Uterus (tissue), 4 donors: ENCODE measurements around the gene GLOD5. TPM values are rescaled to one million over a fixed set of nuclear protein-coding genes. Genes with fewer than 3 reads are reported as not detected.

Experiments used
- DNase-seq, 2 donors: peaks; one replicate each; pipeline ENCODE4 v3.0.0-alpha.2; 2019 to 2020
- H3K27ac ChIP-seq, 2 donors: fragments of 200-600 bp; sonication (generic); 1 replicate in 1 of 2; 2 replicates in 1 of 2; pipeline ENCODE4 v1.5.1; 2016 to 2018
- H3K27me3 ChIP-seq, 2 donors: fragments of 200-600 bp; sonication (generic); one replicate each; pipeline ENCODE4 v1.5.1; 2018 to 2019; ENCODE audit warnings: control low read depth in 1 of 2
- H3K36me3 ChIP-seq, 2 donors: fragments of 200-600 bp; sonication (generic); one replicate each; pipeline ENCODE4 v1.5.1; 2019; ENCODE audit warnings: control low read depth in 1 of 2
- H3K4me1 ChIP-seq, 2 donors: fragments of 200-600 bp; sonication (generic); one replicate each; pipeline ENCODE4 v1.5.1; 2018 to 2019; ENCODE audit warnings: control low read depth in 1 of 2
- H3K4me3 ChIP-seq, 2 donors: fragments of 200-600 bp; sonication (generic); 1 replicate in 1 of 2; 2 replicates in 1 of 2; pipeline ENCODE4 v1.5.1; 2018 to 2019; ENCODE audit warnings: mild to moderate bottlenecking in 1 of 2
- H3K9me3 ChIP-seq, 2 donors: fragments of 200-600 bp; sonication (generic); one replicate each; pipeline ENCODE4 v1.5.1; 2019; ENCODE audit warnings: control low read depth in 1 of 2
- POLR2A ChIP-seq, 2 donors: fragments of 450-650 bp; IDR thresholded peaks; one replicate each; pipeline ENCODE4 v1.6.1; 2016; ENCODE audit warnings: antibody characterized with exemption in 2 of 2, mild to moderate bottlenecking in 1 of 2, moderate library complexity in 1 of 2
- intact Hi-C: fragments of 100-400 bp; cut with DNase I; formaldehyde crosslinking; loops from one replicate; pipeline ENCODE4 v1.15.1; 2023; ENCODE audit warnings: low total_unique reads
- total RNA-seq, 4 donors: library from RNA; depleted of rRNA in 3 of 4; stranded (reverse); fragments of >200 nt in 3 of 4; gene quantifications; one replicate each; pipeline versions ENCODE4 v1.1.0 to v1.2.4, GENCODE V29; 2014 to 2023
- TF ChIP-seq, protein P1 (sequence below), 4 experiments: fragments of 200-600 bp in 2 of 4; fragments of 450-650 bp in 2 of 4; sonication (generic) in 2 of 4; IDR thresholded peaks; one replicate each; pipeline ENCODE4 v1.5.1; 2016 to 2019; ENCODE audit warnings: antibody characterized with exemption in 4 of 4, mild to moderate bottlenecking in 2 of 4, moderate library complexity in 1 of 4
- donor health status: DM: yes; HTN: yes; CAD: no.

GLOD5 gene
- total RNA-seq, 4 donors from 2014 or later: not detected

DNA sequence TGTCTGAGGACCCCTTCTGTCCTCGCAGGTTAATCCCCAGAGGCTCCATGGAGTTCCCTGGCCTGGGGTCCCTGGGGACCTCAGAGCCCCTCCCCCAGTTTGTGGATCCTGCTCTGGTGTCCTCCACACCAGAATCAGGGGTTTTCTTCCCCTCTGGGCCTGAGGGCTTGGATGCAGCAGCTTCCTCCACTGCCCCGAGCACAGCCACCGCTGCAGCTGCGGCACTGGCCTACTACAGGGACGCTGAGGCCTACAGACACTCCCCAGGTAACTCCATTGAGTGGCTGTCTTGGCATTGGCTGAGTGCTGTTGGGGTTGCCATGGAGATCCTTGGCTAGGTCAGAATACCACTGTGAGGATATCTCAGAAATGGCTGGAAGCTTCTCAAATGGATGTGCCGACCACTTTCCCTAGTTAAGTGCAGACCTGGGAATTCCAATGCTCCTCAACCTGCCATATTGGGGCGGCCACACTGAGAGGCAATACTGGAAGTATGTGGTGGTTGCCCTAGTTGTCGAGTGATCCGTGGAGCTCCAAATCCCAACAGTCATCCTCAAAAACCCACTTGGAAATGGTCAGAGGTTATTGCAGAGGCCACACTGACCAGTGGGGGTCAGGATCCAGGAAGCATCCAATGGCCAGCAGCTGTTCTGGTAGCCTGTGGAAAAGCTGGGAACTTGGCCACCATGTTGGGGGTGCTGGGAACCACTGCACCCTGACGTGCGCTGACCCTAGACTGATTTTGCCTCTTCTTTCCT, 29.7 kb downstream of the GLOD5 start:
- TF ChIP-seq, protein P1, sequence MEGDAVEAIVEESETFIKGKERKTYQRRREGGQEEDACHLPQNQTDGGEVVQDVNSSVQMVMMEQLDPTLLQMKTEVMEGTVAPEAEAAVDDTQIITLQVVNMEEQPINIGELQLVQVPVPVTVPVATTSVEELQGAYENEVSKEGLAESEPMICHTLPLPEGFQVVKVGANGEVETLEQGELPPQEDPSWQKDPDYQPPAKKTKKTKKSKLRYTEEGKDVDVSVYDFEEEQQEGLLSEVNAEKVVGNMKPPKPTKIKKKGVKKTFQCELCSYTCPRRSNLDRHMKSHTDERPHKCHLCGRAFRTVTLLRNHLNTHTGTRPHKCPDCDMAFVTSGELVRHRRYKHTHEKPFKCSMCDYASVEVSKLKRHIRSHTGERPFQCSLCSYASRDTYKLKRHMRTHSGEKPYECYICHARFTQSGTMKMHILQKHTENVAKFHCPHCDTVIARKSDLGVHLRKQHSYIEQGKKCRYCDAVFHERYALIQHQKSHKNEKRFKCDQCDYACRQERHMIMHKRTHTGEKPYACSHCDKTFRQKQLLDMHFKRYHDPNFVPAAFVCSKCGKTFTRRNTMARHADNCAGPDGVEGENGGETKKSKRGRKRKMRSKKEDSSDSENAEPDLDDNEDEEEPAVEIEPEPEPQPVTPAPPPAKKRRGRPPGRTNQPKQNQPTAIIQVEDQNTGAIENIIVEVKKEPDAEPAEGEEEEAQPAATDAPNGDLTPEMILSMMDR (IDR thresholded peaks at IDR 0.05): no peak
- TF ChIP-seq POLR2A (IDR thresholded peaks at IDR 0.05): no peak
- H3K4me1 ChIP-seq: no peaks in the 10 kb centered on the region
- H3K9me3 ChIP-seq: no peaks in the 10 kb centered on the region
- intact Hi-C loops: no loop called here
- no peak for DNase-seq
- H3K36me3 ChIP-seq: no peaks in the 10 kb centered on the region
- no peaks in the 10 kb centered on the region for H3K27me3 ChIP-seq
- no peak overlapping the region for H3K27ac ChIP-seq
- no peak overlapping the region for H3K4me3 ChIP-seq

DNA sequence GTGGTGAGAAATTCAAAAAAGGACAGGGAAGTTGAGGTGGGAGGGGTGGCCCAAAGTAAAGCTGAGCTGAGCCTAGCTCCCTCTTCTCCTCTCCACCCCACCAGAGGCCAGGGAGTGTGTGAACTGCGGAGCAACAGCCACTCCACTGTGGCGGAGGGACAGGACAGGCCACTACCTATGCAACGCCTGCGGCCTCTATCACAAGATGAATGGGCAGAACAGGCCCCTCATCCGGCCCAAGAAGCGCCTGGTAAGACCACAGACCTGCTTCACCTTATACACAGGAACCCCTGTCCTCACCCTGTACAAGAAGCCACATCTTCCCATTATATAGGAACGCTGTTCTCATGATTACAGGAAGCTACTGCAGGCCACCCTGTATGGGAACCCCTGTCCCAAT, 30.7 kb downstream of the GLOD5 start:
- intact Hi-C loops: no loop called here
- H3K36me3 ChIP-seq: no peaks in the 10 kb centered on the region
- H3K27ac ChIP-seq: no peak overlapping the region
- H3K4me1 ChIP-seq: no peaks in the 10 kb centered on the region
- TF ChIP-seq, protein P1 (IDR thresholded peaks at IDR 0.05): no peak
- no peak for TF ChIP-seq POLR2A (IDR thresholded peaks at IDR 0.05)
- H3K9me3 ChIP-seq: no peaks in the 10 kb centered on the region
- no peak overlapping the region for H3K4me3 ChIP-seq
- H3K27me3 ChIP-seq: no peaks in the 10 kb centered on the region
- DNase-seq: no peak

DNA sequence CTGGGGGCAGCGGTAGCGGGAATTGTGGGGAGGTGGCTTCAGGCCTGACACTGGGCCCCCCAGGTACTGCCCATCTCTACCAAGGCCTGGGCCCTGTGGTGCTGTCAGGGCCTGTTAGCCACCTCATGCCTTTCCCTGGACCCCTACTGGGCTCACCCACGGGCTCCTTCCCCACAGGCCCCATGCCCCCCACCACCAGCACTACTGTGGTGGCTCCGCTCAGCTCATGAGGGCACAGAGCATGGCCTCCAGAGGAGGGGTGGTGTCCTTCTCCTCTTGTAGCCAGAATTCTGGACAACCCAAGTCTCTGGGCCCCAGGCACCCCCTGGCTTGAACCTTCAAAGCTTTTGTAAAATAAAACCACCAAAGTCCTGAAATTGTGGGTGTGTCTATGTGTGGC, 32.4 kb downstream of the GLOD5 start:
- Histone ChIP-seq H3K4me1 (no peaks in the 10 kb centered on the region), H3K9me3 (no peaks in the 10 kb centered on the region), H3K4me3 (no peak overlapping the region), H3K27ac (no peak overlapping the region), H3K27me3 (no peaks in the 10 kb centered on the region), H3K36me3 (no peaks in the 10 kb centered on the region)
- TF ChIP-seq POLR2A (IDR thresholded peaks at IDR 0.05): no peak
- TF ChIP-seq, protein P1 (IDR thresholded peaks at IDR 0.05): no peak
- DNase-seq: no peak
- intact Hi-C loops: no loop called here

DNA sequence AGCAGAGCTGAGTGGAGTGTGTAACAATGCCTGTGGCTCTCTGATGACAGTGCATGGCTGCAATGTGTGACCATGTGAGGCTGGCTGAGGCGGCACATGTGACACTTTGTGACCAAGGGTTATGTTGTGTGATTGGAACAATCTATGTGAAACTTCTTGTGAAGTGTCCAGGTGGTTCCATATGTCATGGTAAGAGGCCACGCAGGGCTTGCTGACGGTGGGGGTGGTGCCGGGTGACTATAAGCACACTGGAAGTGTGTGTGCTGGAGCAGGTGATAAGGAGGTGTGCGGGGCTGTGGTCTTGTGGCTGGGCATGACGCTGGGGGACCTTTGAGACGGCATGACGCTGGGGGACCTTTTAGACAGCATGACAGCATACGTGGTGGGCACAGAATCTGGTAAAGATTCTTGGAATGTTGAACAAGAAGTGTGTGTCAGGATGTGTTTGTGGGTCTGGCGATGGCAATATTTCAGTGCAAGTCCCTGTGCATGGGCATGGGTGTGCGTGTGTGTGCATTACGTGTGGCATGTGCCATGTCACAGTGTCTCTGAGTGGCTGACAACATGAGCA, 32.9 kb downstream of the GLOD5 start:
- no peak for DNase-seq
- Histone ChIP-seq H3K4me3 (no peak overlapping the region), H3K36me3 (no peaks in the 10 kb centered on the region), H3K27ac (no peak overlapping the region), H3K9me3 (no peaks in the 10 kb centered on the region), H3K4me1 (no peaks in the 10 kb centered on the region), H3K27me3 (no peaks in the 10 kb centered on the region)
- intact Hi-C loops: no loop called here
- TF ChIP-seq, protein P1 (IDR thresholded peaks at IDR 0.05): no peak
- no peak for TF ChIP-seq POLR2A (IDR thresholded peaks at IDR 0.05)

DNA sequence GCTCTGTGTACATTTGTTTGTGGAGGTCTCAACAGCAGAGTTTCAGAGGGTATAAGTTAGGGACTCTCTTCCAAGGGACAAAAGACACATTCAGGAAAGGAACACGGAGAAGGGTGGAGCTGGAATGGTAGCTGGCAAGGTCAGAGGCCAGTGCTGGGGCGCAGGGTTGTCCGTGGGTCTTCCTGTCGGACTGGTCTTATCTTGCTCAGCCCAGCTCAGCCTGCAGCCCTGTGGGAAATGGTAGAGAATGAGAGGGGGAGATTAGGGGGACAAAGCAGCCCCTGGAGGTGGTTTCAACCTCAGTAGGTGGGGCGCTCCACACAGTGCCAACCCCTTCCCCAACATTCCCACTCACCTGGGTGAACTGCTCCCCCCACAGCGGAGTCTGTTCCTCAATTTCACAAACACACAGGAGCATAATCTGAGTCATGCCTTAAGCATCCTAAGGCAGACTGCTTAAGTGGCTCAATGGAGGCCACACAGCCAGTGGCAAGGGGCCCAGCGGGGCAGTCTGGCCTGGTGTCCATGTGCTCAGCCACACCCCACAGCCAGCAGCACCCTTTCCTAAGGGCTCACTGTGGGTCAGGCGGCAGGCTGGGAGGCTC, 33.5 kb downstream of the GLOD5 start:
- no peaks in the 10 kb centered on the region for H3K36me3 ChIP-seq
- no peaks in the 10 kb centered on the region for H3K9me3 ChIP-seq
- H3K27ac ChIP-seq: no peak overlapping the region
- no peaks in the 10 kb centered on the region for H3K4me1 ChIP-seq
- no peaks in the 10 kb centered on the region for H3K27me3 ChIP-seq
- no peak for DNase-seq
- H3K4me3 ChIP-seq: no peak overlapping the region
- no peak for TF ChIP-seq POLR2A (IDR thresholded peaks at IDR 0.05)
- TF ChIP-seq, protein P1 (IDR thresholded peaks at IDR 0.05): no peak
- intact Hi-C loops: no loop called here
